Right lung (tissue), 5 donors: ENCODE measurements around the gene RXRA. TPM values are rescaled to one million over a fixed set of nuclear protein-coding genes. Genes with fewer than 3 reads are reported as not detected.

Source experiments
- DNase-seq, 2 donors: peaks; one replicate each; pipeline ENCODE4 v3.0.0-alpha.2; 2013
- polyA plus RNA-seq, 5 donors: library from polyadenylated mRNA; unstranded; fragments of 120-200 nt; gene quantifications; one replicate each; pipeline versions ENCODE4 v1.2.1 to v1.2.3, GENCODE V29; 2013; ENCODE audit warnings: inconsistent platforms in 1 of 5, low replicate concordance in 1 of 5; ENCODE audit not compliant: insufficient read length in 5 of 5, insufficient read depth in 1 of 5

The RXRA gene
- polyA plus RNA-seq, 5 donors, result 34.3 to 68.9 (median 47.8) TPM

GRCh38 chr9:134379831-134380365 is 53.6 kb downstream of the RXRA start:
- DNase-seq, result no peak

- no peak for DNase-seq
These were observed 54.5 kb downstream of the RXRA start for GRCh38 chr9:134380542-134381271.

- no peak for DNase-seq
These were observed 55.0 kb downstream of the RXRA start for GRCh38 chr9:134381272-134381661.

GRCh38 chr9:134381671-134382516 is 55.6 kb downstream of the RXRA start:
- DNase-seq, result no peak

- DNase-seq, result no peak
These were observed 56.5 kb downstream of the RXRA start for GRCh38 chr9:134382733-134383132.

GRCh38 chr9:134383148-134383547 is 56.9 kb downstream of the RXRA start:
- DNase-seq, result no peak

- no peak for DNase-seq
These were observed 58.7 kb downstream of the RXRA start for GRCh38 chr9:134384811-134385479.

GRCh38 chr9:134385915-134386314 is 59.7 kb downstream of the RXRA start:
- DNase-seq, result no peak

GRCh38 chr9:134386951-134387831 is 60.9 kb downstream of the RXRA start:
- DNase-seq, result no peak

GRCh38 chr9:134388289-134388808 is 62.1 kb downstream of the RXRA start:
- no peak for DNase-seq

- no peak for DNase-seq
These were observed 62.7 kb downstream of the RXRA start for GRCh38 chr9:134388976-134389375.

GRCh38 chr9:134389642-134390041 is 63.4 kb downstream of the RXRA start:
- no peak for DNase-seq

- DNase-seq, result no peak
These were observed 64.3 kb downstream of the RXRA start for GRCh38 chr9:134390537-134390936.

- no peak for DNase-seq
These were observed 64.7 kb downstream of the RXRA start for GRCh38 chr9:134390947-134391318.

- no peak for DNase-seq
These were observed 65.3 kb downstream of the RXRA start for GRCh38 chr9:134391319-134392231.

- DNase-seq, result no peak
These were observed 66.6 kb downstream of the RXRA start for GRCh38 chr9:134392900-134393299.

GRCh38 chr9:134393582-134394280 is 67.5 kb downstream of the RXRA start:
- no peak for DNase-seq

- no peak for DNase-seq
These were observed 68.8 kb downstream of the RXRA start for GRCh38 chr9:134395002-134395517.

- DNase-seq, result no peak
These were observed 69.5 kb downstream of the RXRA start for GRCh38 chr9:134395737-134396257.
